ENCODE results near the gene FHOD1. TPM values are rescaled to one million over a fixed set of nuclear protein-coding genes. Genes with fewer than 3 reads are reported as not detected.
A peak's percentile ranks its signal among the peaks of the same experiment; 100 is the strongest.

FHOD1 gene
- total RNA-seq, 4 donors from 2014 or later, result 1.9 to 7.4 (median 5.3) TPM

- Histone ChIP-seq H3K4me1 (peaks cover 40 to 60% (median 40%) of the 10 kb centered on the region in 3 donors), H3K36me3 (no peaks in the 10 kb centered on the region), H3K9me3 (no peaks in the 10 kb centered on the region), H3K27me3 (peaks cover 0 to 43% (median 2%) of the 10 kb centered on the region in 4 donors), H3K4me3 (peak within 1 kb of the TSS; percentile 30 to 76 (median 64)), H3K27ac (peak within 1 kb of the TSS in 3 of 4 donors; percentile 27 to 95 (median 85))
- DNase-seq, result no peak
- WGBS, 2 donors, result 0% methylated on average over 4 to 19 of the region's 75 CpGs
- TF ChIP-seq CTCF (IDR thresholded peaks at IDR 0.05) (peak in 2 of 6 experiments; percentile 13 to 30), POLR2A (IDR thresholded peaks at IDR 0.05) (no peak)
- intact Hi-C loops (cut with DNase I), result no loop called here
Measured at GRCh38 chr16:67248401-67249177, 1.3 kb upstream of the FHOD1 start, which contains the start of gene SLC9A5. SLC9A5 (plus strand) TSS chr16:67248979; CDS start chr16:67249015, 36 bp downstream.

GRCh38 chr16:67248073-67248400 is 756 bp upstream of the FHOD1 start:
- intact Hi-C loops (cut with DNase I), result no loop called here
- peaks cover 0 to 43% (median 2%) of the 10 kb centered on the region in 4 donors for H3K27me3 ChIP-seq
- peak overlapping the region; percentile 30 to 76 (median 64) for H3K4me3 ChIP-seq
- no peak for TF ChIP-seq POLR2A (IDR thresholded peaks at IDR 0.05)
- TF ChIP-seq CTCF (IDR thresholded peaks at IDR 0.05), result no peak
- no peak for DNase-seq
- no peaks in the 10 kb centered on the region for H3K9me3 ChIP-seq
- H3K36me3 ChIP-seq, result no peaks in the 10 kb centered on the region
- peak overlapping the region in 2 of 4 donors; percentile 85 to 95 for H3K27ac ChIP-seq
- WGBS, 2 donors, result 2 to 12% methylated on average over 5 of the region's 7 CpGs
- H3K4me1 ChIP-seq, result peaks cover 40 to 65% (median 42%) of the 10 kb centered on the region in 3 donors

- Histone ChIP-seq H3K27me3 (peaks cover 0 to 39% (median 2%) of the 10 kb centered on the region in 4 donors), H3K4me3 (peak overlapping the region; percentile 49 to 76 (median 64)), H3K9me3 (no peaks in the 10 kb centered on the region), H3K4me1 (peaks cover 40 to 77% (median 43%) of the 10 kb centered on the region in 3 donors), H3K36me3 (no peaks in the 10 kb centered on the region), H3K27ac (peak overlapping the region; percentile 81 to 95 (median 84))
- no peak for DNase-seq
- intact Hi-C loops (cut with DNase I), result no loop called here
- 0% methylated on average over 7 of the region's 26 CpGs; no CpG with 5 or more reads in 1 of the 2 donors for WGBS, 2 donors
- TF ChIP-seq CTCF (IDR thresholded peaks at IDR 0.05), result no peak
Measured at GRCh38 chr16:67246756-67247191, 507 bp downstream of the FHOD1 start.

GRCh38 chr16:67246081-67246755 is 1.1 kb downstream of the FHOD1 start:
- peaks cover 40 to 82% (median 49%) of the 10 kb centered on the region in 3 donors for H3K4me1 ChIP-seq
- H3K27me3 ChIP-seq, result peaks cover 0 to 34% (median 2%) of the 10 kb centered on the region in 4 donors
- intact Hi-C loops (cut with DNase I), result no loop called here
- DNase-seq, result no peak
- peak overlapping the region; percentile 49 to 76 (median 64) for H3K4me3 ChIP-seq
- TF ChIP-seq POLR2A (IDR thresholded peaks at IDR 0.05), result no peak
- TF ChIP-seq CTCF (IDR thresholded peaks at IDR 0.05), result peak in 2 of 6 experiments; percentile 24 to 29
- peak overlapping the region; percentile 81 to 95 (median 84) for H3K27ac ChIP-seq
- no peaks in the 10 kb centered on the region for H3K36me3 ChIP-seq
- no peaks in the 10 kb centered on the region for H3K9me3 ChIP-seq
- WGBS, 2 donors, result 0% methylated on average over 7 of the region's 48 CpGs

- Histone ChIP-seq H3K27ac (peak overlapping the region; percentile 81 to 95 (median 84)), H3K4me1 (peaks cover 40 to 88% (median 54%) of the 10 kb centered on the region in 3 donors), H3K4me3 (peak overlapping the region; percentile 49 to 76 (median 64)), H3K27me3 (peaks cover 0 to 30% (median 2%) of the 10 kb centered on the region in 4 donors), H3K9me3 (no peaks in the 10 kb centered on the region), H3K36me3 (no peaks in the 10 kb centered on the region)
- intact Hi-C loops (cut with DNase I), result no loop called here
- no peak for DNase-seq
- TF ChIP-seq CTCF (IDR thresholded peaks at IDR 0.05), result no peak
- no peak for TF ChIP-seq POLR2A (IDR thresholded peaks at IDR 0.05)
- 0 to 3% methylated on average over 2 to 5 of the region's 8 CpGs for WGBS, 2 donors
Measured at GRCh38 chr16:67245674-67246080, 1.6 kb downstream of the FHOD1 start.
